H1 (cell line): ENCODE data around the gene FAM204A. TPM values are rescaled to one million over a fixed set of nuclear protein-coding genes. Genes with fewer than 3 reads are reported as not detected.

Experiments
- ASH2L ChIP-seq: fragments of 200-600, 300-600 bp; sonication (generic); IDR thresholded peaks from one replicate; pipeline ENCODE4 v1.7.1; 2017; ENCODE audit warnings: low read length
- NANOG ChIP-seq: IDR thresholded peaks from 2 replicates; pipeline ENCODE4 v1.6.1; 2011; ENCODE audit warnings: low read length, low read depth, mild to moderate bottlenecking, inconsistent platforms; ENCODE audit not compliant: insufficient read depth, poor library complexity, severe bottlenecking
- TAF7 ChIP-seq: optimal IDR thresholded peaks from 2 replicates; pipeline ENCODE3; 2011; ENCODE audit warnings: low read depth, mild to moderate bottlenecking, inconsistent platforms, low read length, moderate library complexity, borderline replicate concordance
- polyA plus RNA-seq, 7 experiments: library from polyadenylated mRNA; depleted of rRNA in 3 of 7; stranded (reverse) in 5 of 7; unstranded in 2 of 7; fragments of >200 nt in 5 of 7; fragments of 200-250 nt in 2 of 7; gene quantifications; 1 replicate in 5 of 7; 2 replicates in 1 of 7; 4 replicates in 1 of 7; pipeline versions ENCODE4 v1.2.1 to v1.2.3, GENCODE V29; 2011 to 2013; ENCODE audit warnings: missing spikeins in 2 of 7, mixed read lengths in 2 of 7
- total RNA-seq: library from RNA; stranded (reverse); fragmentation: NEBNext Ultra II Directional; extraction: Animal tissue kit (Norgen Biotek cat#: 25700); gene quantifications from 2 replicates; pipeline ENCODE4 v1.2.1, GENCODE V29; 2021

Gene FAM204A
- total and polyA plus RNA-seq, 2 of the 8 experiments (the other 6 are each of a cell fraction or from before 2014, with no cell fraction given) = 4.9 to 37.4 TPM

- TF ChIP-seq NANOG = no peak
- no peak for TF ChIP-seq ASH2L
- no peak for TF ChIP-seq TAF7
Measured at GRCh38 chr10:118373786-118374185, 31.7 kb upstream of the FAM204A start (continued).
